Ovary (tissue), 3 donors: ENCODE measurements around the gene ENO1.

ENCODE experiments used
- EP300 ChIP-seq: sonication (generic); formaldehyde crosslinking; IDR thresholded peaks from one replicate; pipeline ENCODE4 v1.6.1; 2017; ENCODE audit warnings: antibody characterized with exemption
- POLR2A ChIP-seq: fragments of 450-650 bp; IDR thresholded peaks from one replicate; pipeline ENCODE4 v1.6.1; 2017; ENCODE audit warnings: antibody characterized with exemption, mild to moderate bottlenecking, moderate library complexity
- TF ChIP-seq, protein P1 (sequence below), 3 donors: fragments of 450-650 bp in 2 of 3; fragments of 200-600 bp in 1 of 3; IDR thresholded peaks; one replicate each; pipeline versions ENCODE4 v1.5.1 to v1.8.0; 2016 to 2022; ENCODE audit warnings: antibody characterized with exemption in 3 of 3, mild to moderate bottlenecking in 1 of 3
- donor health status: DM: no; HTN: no; CAD: no.

DNA sequence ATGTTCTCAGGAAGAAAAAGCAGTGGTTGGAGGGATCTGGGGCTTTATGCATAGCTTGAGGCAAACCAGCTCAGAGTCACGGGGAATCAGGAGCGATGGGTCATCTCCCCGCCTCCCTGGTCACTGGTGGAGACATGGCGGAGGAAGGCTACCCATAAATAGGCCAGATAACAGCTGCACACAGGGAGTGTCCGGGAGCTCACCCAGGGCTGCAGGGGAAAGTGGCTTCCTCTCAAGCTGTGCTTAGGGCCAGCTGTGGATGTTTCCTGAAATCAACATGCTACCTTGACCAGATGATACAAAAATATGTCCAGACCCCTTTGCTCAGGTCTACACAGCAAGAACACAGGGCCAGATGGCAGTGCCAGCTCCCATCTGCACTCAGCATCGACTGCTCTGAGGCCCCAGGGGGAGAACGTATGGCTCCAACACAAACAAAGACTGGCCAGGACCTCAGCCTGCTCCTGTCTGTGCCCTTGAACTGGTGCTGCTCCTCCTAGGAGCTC, 33.9 kb downstream of the ENO1 start:
- TF ChIP-seq, protein P1, sequence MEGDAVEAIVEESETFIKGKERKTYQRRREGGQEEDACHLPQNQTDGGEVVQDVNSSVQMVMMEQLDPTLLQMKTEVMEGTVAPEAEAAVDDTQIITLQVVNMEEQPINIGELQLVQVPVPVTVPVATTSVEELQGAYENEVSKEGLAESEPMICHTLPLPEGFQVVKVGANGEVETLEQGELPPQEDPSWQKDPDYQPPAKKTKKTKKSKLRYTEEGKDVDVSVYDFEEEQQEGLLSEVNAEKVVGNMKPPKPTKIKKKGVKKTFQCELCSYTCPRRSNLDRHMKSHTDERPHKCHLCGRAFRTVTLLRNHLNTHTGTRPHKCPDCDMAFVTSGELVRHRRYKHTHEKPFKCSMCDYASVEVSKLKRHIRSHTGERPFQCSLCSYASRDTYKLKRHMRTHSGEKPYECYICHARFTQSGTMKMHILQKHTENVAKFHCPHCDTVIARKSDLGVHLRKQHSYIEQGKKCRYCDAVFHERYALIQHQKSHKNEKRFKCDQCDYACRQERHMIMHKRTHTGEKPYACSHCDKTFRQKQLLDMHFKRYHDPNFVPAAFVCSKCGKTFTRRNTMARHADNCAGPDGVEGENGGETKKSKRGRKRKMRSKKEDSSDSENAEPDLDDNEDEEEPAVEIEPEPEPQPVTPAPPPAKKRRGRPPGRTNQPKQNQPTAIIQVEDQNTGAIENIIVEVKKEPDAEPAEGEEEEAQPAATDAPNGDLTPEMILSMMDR (IDR thresholded peaks at IDR 0.05): no peak
- TF ChIP-seq EP300 (no peak), POLR2A (no peak)
